HG02623 (cell line): ENCODE data around the gene KATNBL1.
A peak's percentile ranks its signal among the peaks of the same experiment; 100 is the strongest.

Experiments
- ATAC-seq: cut with Tn5 transposase; IDR thresholded peaks from one replicate; pipeline ENCODE4 v1.9.1; 2021; ENCODE audit warnings: moderate library complexity; ENCODE audit not compliant: unreplicated experiment

KATNBL1 gene, protein sequence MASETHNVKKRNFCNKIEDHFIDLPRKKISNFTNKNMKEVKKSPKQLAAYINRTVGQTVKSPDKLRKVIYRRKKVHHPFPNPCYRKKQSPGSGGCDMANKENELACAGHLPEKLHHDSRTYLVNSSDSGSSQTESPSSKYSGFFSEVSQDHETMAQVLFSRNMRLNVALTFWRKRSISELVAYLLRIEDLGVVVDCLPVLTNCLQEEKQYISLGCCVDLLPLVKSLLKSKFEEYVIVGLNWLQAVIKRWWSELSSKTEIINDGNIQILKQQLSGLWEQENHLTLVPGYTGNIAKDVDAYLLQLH

DNA sequence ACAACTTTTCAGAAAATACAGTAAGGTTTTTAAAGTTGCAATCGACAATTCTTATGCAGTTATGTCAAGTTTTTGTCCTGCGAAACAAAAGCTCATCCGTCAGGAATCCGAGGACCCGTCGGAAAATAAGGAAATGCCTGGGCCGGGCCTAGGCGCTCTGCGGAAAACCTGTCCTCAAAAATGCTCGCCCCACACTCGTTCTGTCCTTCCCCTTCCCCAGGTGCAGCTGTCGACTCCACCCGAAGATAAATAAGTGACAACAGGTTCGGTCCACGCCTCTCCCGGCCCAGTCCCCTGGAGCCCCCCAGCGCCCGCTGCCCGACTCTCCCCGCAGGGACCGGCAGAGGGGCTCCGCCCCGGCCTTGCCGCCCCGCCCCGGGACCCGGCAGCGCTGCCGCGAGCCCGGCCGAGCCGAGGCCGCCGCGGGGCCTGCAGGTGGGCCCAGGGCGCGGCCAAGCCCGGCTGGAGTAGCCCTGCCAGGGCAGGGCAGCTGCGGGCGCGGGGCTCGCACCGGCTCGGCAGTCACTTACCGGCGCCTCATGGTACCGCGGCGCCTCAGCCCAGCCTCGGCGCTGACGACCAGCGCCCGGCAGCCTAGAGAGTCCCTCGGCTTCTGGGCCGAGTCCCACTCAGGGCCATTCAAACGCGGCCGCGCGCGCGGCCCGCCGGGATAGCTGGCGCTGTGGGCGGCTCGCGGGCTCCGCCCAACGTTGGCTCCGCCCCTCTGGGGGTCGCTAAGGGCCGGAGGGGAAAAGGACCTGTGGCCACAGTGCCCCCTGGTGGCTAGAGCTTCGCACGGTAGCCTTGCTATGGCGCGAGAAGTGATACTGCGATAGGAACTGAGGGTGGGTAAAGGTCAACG lies at the start of gene KATNBL1:
Gene KATNBL1, minus strand, starts transcription at position 676 of the 862 bp plus-strand sequence. CDS start 46,420 bp downstream, outside the sequence.
- ATAC-seq = peak; percentile 94

DNA sequence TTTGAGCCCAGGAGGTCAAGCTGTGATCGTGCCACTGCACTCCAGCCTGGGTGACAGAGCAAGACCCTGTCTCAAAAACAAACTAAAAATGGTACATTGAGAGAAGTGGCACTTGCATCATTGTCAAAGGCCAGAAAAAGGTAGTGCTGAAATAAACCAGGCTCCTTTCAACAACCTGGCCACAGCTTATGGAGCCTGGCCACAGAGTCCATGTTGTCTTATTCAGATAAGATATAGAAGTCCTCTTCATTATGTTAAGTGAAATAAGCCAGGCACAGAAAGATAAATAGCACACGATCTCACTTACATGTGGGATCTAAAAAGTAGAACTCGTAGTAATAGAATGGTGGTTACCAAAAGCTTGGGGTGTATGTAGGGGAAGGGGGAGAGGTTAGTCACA lies 49.7 kb upstream of the KATNBL1 start:
- ATAC-seq = no peak

DNA sequence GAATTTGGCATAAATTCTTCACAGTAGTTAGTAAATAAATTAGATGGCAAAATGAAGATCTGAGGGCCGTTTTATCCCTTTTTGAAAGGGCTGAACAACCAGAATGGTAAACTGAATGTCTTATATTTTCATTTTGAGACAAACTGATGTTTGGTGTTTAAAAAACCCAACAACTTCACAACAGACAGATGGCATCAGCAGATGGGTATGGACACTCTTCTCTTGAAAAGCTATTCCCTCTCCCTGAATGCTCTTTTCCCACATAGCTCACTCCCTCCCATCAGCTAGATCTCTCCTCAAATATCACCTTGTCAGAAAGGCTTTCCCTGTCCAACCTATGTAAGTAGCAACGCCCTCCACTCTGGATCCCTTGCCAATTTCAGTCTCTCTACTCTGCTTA lies 48.3 kb upstream of the KATNBL1 start:
- ATAC-seq = no peak

DNA sequence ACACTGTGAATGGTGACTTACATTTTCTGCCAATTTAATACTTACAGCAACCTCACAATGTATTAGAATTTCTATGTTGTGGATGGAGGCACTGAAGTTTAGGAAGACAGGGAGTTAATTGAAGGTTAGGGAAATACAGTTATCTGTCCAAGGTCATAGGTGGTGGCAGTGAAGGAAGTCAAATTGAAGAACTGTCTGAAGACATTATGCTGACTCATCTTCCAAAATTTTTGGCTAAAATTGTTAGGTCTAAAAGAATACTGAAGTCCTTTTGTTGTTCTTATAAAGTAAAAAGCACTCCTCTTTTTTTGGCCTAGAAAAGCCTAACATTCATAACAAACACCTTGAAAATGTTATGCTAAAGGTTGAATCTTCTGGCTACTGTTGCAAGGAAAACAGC lies 42.6 kb upstream of the KATNBL1 start:
- no peak for ATAC-seq

DNA sequence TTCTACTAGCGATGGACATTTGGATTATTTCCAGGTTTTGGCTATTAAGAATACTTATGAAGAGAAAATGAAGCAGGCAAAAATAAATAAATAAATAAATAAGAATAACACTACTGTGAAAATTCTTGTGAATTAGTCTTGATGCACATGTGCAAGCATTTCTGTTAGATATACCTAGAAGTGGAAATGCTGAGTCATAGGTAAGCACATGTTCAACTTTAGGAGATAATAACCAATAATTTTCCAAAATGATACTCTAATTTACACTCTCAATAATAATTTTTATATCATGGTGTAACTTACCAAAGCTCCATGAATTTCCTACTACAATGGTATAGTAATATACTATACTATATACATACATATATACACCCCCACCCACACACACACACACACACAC lies 38.3 kb upstream of the KATNBL1 start:
- ATAC-seq = no peak

DNA sequence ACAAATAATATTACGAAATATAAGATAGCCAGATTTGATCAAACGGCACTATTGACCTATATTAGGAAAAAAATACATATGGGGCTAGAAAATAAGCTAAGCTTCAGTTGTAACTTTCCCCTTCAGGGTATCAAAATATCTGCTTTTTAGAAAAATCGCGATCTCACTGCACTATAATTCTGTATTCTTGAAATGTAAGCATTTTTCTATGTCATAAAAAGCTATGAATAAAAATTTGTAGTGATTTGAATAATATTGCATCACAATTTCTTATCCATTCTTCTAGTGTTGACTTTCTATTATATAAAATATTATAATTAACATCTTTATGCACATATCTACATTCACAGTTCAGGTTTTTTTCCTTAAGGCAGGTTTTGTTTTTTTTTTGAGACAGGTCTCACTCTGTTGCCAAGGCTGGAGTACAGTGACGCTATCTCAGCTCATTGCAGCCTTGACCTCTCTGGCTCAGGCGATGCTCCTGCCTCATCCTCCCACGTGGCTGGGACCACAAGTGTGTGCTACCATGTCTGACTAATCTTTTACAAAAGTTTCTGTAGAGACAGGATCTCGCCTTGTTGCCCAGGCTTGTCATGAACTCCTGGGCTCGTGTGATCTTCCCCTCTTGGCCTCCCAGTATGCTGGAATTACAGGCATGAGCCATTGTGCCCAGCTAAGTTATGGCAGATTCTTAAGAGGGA lies 36.5 kb upstream of the KATNBL1 start:
- ATAC-seq = no peak

DNA sequence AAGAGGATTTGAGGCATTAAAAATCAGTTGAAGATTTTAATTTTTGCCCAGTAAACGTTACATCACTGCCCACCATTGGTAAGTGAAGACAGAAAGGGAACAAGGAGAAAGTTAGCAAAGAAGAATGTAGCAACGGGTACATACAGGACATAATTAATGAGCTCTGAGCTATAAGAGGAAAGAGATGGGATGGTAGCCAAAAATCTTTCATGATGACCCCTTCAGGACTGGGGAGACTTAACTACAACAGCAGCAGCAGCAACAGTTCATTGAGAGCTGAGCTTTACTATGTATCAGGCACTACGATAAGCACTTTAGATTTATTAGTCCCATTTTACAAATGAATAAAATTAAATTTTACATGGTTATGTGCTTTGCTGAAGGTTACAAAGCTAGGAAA lies 33.3 kb upstream of the KATNBL1 start:
- ATAC-seq = no peak

DNA sequence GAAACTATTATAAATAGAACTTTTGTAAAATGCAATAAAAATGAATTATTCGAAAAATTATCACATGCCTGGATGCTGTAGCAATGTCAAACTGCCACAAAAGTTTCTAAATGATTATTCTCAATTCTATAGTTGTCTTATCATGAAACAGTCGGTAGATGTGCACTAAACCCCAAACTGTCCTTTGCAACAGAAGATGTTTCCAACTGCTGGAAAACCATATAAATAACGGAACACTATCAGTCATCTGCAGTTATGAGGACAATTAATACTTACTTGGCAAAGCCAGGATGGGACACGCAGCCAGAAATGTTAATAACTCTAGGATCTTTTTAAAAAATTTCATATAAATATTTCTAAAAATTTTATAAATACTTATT lies 32.4 kb upstream of the KATNBL1 start:
- no peak for ATAC-seq

DNA sequence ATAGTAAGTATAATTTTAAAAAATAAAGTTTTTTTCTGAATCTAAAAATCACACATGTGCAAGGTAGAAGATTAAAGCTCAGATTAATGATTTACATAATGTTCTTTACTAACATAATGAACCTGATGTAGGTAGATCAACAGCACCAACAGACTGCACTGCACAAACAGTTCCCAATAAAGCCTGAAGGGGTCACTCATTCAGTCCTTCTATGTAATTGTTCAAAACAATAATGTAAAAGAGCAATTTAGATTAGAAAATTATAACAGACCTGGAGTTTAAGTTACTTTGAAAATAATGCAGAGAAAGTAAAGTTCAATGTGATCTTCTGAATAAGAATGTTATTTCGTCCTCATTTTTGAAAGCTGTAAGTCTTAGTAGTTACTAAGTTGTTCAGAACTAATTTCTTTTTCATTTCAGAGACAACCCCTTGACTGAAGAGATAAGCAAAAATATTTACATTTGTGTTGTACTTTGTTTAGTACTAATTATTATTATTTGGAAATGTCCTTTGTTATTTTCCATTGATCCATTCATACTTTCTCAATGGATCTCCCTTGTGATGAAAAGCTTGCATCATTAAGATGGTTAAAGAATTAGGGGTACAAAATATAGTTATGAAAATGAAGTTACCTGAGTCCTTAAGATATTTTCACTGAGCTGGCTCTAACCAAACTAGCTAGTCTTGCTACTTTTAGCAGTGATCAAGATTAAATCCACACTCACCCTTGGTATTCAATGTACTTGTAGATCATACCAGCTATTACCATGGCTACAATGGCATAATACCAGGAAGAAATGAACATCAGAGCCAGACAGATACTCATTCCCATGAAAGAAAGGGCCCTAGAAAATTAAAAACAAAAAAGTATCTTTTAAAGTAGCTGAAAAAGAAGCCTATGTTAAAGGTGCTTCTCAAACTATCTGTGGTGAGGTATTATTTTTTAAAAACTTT lies 31.8 kb upstream of the KATNBL1 start:
- no peak for ATAC-seq

DNA sequence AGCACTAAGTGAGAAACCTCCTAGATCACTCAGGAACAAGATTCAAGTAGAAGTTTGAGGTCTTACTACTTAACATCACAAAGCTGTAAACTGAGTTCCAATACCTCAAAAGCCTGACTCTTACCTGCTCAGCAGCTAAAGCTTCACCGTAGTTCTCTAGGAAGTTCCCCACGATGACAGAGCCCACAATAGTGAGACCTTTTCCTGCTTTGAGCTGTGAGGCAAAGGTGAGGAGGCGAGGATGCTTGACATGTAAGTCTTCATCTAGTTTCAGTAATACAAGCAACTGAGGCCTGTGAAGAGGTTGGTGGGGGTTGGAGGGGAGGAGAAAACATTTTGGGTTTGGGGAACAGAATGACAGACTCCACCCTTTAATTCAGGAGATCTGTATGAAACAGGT lies 30.6 kb upstream of the KATNBL1 start:
- ATAC-seq = no peak

DNA sequence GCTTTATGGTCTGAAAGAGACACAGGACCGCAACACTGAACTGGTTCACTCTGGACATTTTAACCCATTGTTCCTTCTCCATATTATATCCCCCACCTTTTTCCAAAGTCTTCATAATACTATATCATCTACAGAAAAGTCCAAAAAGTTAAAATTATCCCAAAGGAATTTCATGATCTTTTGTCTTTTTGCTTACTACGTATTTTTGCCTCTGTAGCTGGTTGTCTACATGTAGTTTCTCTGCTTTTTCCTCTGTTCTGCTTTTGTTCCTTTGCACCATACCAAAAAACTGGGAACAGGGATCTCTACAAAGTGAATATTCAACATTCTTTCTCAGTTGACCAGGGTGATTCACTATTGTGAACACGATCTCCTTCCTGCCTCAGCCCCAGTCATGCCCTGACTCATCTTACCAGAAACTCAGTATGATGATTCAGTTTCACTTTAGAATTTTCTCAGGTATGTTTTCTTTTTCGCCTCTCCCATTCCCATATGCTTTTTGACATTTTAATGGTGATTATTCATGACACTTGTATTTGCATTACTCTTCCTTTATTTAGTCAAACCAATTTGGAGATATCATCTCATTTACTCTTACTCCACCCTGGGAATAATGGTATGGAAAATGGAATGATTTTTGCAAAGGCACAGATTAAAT lies 29.4 kb upstream of the KATNBL1 start:
- ATAC-seq = no peak

DNA sequence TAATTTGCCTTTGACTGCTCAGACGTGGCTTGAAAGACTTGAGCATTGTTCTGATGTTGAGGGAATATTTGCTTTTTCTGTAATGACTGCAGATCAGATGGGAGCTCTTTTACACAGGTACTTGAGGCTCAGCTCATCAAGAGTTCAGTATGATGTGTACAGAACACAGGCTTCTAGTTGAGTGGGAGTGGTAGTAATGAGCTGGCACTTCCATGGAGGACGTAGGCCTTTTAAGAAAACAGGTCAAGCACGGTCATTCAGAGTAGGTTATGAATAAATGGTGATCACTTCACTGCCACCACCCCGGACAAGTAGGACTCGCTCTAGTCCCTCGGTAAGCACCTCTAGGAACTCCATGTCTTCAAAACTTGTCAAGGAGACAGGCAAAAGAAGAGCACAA lies 23.7 kb upstream of the KATNBL1 start:
- no peak for ATAC-seq

DNA sequence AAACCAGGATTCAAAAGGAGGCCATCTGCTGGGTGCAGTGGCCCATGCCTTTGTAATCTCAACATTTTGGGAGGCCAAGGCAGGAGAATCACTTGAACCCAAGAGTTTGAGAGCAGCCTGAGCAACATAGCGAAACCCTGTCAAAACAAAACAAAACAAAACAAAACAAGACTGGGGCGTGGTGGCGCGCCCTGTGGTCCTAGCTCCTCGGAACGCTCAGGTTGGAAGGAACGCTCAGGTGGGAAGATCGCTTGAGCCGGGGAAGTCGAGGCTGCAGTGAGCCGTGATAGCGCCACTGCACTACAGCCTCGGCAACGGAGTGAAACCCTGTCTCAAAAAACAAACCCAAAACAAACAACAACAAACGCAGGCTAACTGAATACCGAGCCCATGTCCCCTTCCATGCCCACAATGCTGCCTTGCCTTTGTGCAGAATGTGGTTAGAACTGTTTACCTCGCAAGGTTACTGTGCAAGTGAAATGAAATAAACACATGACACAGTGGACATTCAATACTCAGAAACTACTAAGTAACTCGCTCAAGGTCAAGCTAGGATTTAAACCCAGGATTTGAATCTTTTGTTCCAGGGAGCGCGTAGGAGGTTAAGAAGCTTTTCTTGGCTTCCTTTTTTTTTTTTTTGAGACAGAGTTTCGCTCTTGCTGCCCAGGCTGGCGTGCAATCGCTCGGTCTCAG lies 14.2 kb upstream of the KATNBL1 start:
- ATAC-seq = no peak

DNA sequence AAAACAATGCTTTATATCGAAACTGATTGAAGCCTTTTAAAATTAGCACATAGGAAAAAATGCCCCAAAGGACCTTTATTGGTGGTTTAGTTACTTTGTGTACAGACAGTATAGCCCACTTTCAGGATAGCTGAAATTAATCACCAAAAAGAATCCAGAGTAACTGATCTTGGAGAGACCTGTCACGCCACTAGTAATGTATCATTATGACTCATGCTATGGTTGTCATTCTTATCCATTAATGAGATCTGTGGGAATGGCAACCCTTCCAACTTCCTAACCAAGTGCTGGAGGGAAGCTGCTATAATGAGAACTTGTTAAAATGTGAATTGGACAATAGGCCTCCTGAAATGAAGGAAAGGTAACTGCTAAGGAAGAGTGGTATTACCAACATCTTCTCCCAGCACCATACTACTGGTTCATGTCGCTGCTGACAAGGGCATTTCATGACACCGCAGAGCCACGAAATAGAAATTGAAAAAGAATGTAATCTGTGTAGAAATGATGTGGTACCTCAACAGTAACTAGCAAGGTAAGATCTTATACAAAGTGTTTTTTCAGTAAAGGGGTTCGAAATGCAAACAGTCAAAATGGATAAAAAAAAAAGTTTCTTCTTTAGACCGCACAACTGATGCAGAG lies 7.8 kb upstream of the KATNBL1 start:
- ATAC-seq = no peak

DNA sequence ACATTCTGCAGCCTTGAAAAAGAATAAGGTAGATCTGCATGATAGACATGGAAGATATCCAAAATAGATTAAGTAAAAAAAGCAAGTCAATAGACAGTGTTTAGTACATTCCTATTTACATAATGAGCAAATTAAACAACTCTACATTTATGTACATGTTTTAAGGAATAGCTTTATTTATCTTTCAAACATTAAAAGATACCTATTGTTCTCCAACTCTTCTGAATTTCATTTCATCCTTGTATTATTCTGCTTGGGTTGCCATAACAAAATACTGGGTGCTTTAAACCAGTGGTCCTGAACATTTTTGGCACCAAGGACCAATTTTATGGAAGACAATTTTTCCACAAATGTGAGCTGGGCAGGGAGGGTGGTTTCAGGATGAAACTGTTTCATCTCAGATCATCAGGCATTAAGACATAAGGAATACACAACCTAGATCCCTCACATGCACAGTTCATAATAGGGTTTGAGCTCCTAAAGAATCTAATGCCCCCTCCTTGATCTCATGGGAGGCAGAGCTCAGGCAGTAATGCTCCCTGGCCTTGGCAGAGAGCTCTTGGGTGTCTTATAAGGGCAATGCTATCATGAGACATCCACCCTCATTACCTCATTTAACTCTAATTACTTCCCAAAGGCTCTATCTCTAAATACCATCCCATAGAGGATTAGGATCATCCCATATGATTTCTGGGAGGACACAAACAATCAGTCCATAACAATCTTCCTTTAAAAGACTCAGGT lies 6.8 kb upstream of the KATNBL1 start:
- ATAC-seq = no peak

DNA sequence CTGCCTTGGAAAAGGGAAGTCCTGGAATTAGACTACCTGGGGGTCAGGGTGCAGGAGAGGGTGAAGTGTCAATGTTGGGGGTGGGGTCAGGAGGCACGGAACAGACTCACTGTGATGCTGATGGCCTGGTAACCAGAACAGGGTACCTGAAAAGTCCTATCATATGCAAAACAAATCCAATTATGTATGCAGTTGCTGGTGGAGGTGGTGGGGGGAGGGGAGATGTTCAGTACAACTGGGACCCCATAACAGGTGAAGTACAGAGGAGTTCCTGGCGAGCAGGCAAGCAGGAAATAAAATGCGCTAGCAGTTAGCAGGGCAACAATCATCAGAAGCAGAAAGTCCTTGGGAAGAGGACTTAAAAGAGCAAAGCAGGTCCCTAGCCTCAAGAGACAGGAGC lies 4.2 kb upstream of the KATNBL1 start:
- no peak for ATAC-seq

DNA sequence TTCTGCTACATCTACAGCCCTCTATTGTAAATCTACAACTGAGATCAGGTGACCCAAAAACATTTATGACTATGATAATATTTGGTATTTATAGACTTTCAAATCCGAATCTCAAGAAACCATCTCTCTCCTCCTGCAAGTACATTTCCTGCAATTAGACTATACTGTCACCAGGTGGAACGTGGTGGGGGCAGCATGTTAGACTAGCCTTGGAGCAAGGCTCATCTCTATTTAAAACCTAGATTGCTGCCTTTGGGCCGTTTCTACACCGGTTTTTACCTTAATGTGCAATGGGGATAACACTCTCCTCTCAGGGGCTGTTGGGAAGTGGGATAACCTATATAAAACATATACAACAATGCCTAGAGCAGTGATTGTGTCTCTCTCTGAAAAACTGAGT lies 3.8 kb upstream of the KATNBL1 start:
- ATAC-seq = no peak

DNA sequence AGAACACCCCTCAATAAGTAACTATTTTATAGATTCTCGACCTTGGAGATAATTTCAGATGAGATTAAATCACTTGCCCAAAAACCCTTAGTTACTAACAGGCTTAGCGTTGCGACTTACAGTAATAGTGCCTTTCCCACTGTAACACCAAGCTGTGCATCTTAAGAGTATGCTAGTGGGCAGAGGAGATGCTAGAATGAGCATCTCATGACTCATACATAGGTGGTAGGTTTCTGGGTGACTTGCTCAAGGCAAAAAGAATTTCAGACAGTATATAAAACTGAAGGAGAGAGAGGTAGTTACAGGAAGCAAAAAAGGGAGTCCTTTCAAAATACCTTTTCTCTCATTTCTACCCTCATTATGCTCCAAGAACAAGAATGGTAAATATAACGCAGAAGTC lies 3.9 kb downstream of the KATNBL1 start:
- ATAC-seq = no peak
